Measurements from ENCODE around the gene LPIN3. TPM values are rescaled to one million over a fixed set of nuclear protein-coding genes. Genes with fewer than 3 reads are reported as not detected.

Gene LPIN3
- total RNA-seq, 1 experiment from 2014 or later, result 27.9 TPM

DNA sequence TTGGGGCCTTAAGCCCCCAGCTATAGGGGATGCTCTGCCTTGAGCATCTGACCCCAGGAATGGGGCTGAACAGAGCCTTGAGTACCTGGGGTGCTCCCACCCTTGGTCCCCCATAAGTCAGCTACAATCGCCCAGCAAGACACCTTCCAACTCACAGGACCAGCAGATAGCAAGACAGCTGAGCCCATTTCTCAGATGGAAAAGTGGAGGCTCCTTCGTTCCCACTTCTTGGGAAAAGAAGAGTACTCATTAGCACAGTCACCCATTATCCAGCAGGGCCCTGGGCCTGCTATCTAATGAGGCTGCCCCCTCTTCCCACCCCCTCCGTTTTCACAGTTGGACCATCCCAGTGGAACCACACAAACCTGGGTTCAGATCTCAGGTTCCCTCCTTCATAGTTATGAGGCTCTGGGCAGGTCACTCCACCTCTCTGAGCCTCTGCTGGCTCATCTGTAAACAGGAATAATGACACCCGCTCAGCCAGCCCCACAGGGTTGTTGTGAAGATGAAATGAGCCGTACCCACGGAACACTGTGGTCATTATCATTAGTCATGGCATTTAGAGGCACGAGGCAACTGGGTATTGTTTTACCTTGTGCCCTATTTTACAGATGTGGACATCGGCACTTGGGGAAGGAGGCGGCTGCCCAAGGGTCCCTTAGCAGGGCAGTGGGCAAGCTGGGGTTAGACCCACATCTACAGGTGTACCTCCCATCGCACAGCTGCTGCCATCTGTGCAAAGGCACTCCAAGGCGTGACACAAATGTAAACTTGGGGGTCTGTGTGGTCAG, 4.5 kb downstream of the LPIN3 start:
- H3F3A ChIP-seq (ENCODE audit: low read length, unreplicated experiment), result no peaks in the 10 kb centered on the region
- no peak for DNase-seq
- H3K9ac ChIP-seq (ENCODE audit: low read length), result no peak overlapping the region
- H3K27me3 ChIP-seq (ENCODE audit: low read length), result no peaks in the 10 kb centered on the region
- no peak overlapping the region for H3K4me2 ChIP-seq (ENCODE audit: low read length)
- CTCF ChIA-PET, result no interaction called here
- POLR2A ChIA-PET (ENCODE audit: unreplicated experiment), result no interaction called here
- no peaks in the 10 kb centered on the region for H3K9me3 ChIP-seq (ENCODE audit: low read length)
- peaks cover 6% of the 10 kb centered on the region; the same call in 1 of the 2 replicates for H3K36me3 ChIP-seq (ENCODE audit: low read depth, low read length)
- H3K27ac ChIP-seq (ENCODE audit: low read length), result no peak overlapping the region
- H3K79me2 ChIP-seq (ENCODE audit: low read length), result peaks cover 33% of the 10 kb centered on the region
- H3K4me3 ChIP-seq (ENCODE audit: low read length), result no peak overlapping the region
- H3K9me2 ChIP-seq (replicated peaks; ENCODE audit: low read length), result no peaks in the 10 kb centered on the region
- no peak for TF ChIP-seq EZH2phosphoT487 (IDR thresholded peaks at IDR 0.05; ENCODE audit: borderline replicate concordance, low read length)
- peaks cover 7% of the 10 kb centered on the region for H3K4me1 ChIP-seq (ENCODE audit: insufficient read depth, low read length)
- H4K20me1 ChIP-seq (ENCODE audit: low read length), result no peaks in the 10 kb centered on the region
- intact Hi-C loops (cut with micrococcal nuclease), result loop anchor here (5.0 kb wide), 1 partner anchor 272 kb away; the partner anchor contains the start of gene CHD6
- no peak for ATAC-seq
- BruUV-seq (replicated peaks), result no TSS peak
- no peak overlapping the region for H2AFZ ChIP-seq (ENCODE audit: low read length)

DNA sequence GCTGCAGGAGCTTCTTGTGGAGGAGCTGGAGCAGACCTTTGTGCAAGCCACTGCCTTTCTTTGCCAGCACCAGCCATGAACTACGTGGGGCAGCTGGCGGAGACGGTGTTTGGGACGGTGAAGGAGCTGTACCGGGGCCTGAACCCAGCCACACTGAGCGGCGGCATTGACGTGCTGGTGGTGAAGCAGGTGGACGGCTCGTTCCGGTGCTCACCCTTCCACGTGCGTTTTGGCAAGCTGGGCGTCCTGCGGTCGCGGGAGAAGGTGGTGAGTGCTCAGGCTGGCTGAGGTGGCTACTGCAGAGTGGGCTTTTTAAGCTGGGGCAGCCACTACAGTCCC, 5.1 kb downstream of the LPIN3 start:
- Histone ChIP-seq H3K36me3 (ENCODE audit: low read depth, low read length) (peaks cover 6% of the 10 kb centered on the region; the same call in 1 of the 2 replicates), H3K9me2 (replicated peaks; ENCODE audit: low read length) (no peaks in the 10 kb centered on the region), H3K27me3 (ENCODE audit: low read length) (no peaks in the 10 kb centered on the region), H3F3A (ENCODE audit: low read length, unreplicated experiment) (no peaks in the 10 kb centered on the region), H3K4me3 (ENCODE audit: low read length) (no peak overlapping the region), H2AFZ (ENCODE audit: low read length) (no peak overlapping the region), H3K27ac (ENCODE audit: low read length) (no peak overlapping the region), H3K9ac (ENCODE audit: low read length) (no peak overlapping the region), H3K9me3 (ENCODE audit: low read length) (no peaks in the 10 kb centered on the region), H3K79me2 (ENCODE audit: low read length) (peaks cover 33% of the 10 kb centered on the region), H4K20me1 (ENCODE audit: low read length) (no peaks in the 10 kb centered on the region), H3K4me2 (ENCODE audit: low read length) (no peak overlapping the region), H3K4me1 (ENCODE audit: insufficient read depth, low read length) (peaks cover 7% of the 10 kb centered on the region)
- ChIA-PET CTCF (no interaction called here), POLR2A (ENCODE audit: unreplicated experiment) (no interaction called here)
- TF ChIP-seq EZH2 (IDR thresholded peaks at IDR 0.05; ENCODE audit: low read length, unreplicated experiment) (no peak), EZH2phosphoT487 (IDR thresholded peaks at IDR 0.05; ENCODE audit: borderline replicate concordance, low read length) (no peak)
- TF ChIP-seq, protein P1, sequence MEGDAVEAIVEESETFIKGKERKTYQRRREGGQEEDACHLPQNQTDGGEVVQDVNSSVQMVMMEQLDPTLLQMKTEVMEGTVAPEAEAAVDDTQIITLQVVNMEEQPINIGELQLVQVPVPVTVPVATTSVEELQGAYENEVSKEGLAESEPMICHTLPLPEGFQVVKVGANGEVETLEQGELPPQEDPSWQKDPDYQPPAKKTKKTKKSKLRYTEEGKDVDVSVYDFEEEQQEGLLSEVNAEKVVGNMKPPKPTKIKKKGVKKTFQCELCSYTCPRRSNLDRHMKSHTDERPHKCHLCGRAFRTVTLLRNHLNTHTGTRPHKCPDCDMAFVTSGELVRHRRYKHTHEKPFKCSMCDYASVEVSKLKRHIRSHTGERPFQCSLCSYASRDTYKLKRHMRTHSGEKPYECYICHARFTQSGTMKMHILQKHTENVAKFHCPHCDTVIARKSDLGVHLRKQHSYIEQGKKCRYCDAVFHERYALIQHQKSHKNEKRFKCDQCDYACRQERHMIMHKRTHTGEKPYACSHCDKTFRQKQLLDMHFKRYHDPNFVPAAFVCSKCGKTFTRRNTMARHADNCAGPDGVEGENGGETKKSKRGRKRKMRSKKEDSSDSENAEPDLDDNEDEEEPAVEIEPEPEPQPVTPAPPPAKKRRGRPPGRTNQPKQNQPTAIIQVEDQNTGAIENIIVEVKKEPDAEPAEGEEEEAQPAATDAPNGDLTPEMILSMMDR (conservative IDR thresholded peaks at IDR 0.05; ENCODE audit: low read depth, low read length), result no peak
- DNase-seq (no peak), ATAC-seq (no peak)
- intact Hi-C loops (cut with micrococcal nuclease), result no loop called here
- BruUV-seq (replicated peaks), result no TSS peak

DNA sequence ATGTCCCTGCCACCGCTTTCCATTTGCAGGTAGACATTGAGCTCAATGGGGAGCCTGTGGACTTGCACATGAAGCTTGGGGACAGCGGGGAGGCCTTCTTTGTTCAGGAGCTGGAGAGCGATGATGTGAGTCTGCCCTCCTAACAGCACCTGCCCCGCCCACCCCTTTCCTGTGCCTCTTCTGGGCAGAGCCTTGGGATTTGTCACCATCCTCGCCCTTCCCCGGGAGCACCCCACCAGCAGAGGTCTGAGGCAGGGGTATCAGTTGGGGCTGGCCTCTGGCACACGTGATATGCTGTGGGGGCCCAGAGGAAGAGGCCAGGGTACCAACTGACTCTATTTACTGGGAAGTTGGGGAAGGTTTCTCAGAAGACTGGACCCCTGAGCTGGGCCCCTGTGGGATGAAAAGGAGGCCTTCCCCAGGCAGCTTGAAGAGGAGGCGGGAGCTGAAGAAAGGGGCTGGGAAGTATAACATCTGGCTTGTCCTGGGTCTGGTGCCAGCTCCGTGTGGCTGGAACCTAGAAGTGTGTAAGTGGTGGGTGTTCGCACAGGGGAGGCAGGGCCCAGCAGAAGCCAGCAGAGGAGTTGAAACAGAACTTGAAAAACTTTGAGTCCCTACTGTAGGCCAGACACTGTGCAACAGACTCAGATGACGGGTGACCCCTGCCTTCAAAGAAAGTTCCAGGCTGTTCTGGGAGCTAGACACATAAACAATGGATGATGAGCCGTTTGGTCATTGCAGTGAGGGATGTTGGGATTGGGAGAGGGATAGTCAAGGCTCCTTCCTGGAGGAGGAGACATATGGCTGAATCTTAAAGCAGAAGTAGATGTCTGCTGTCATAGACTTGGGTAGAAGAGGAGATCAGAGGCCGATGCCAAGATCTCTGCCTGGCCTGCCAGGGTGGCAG, 7.2 kb downstream of the LPIN3 start:
- no peak for DNase-seq
- no peak for TF ChIP-seq EZH2 (IDR thresholded peaks at IDR 0.05; ENCODE audit: low read length, unreplicated experiment)
- TF ChIP-seq, protein P1 (conservative IDR thresholded peaks at IDR 0.05; ENCODE audit: low read depth, low read length), result no peak
- TF ChIP-seq EZH2phosphoT487 (IDR thresholded peaks at IDR 0.05; ENCODE audit: borderline replicate concordance, low read length), result no peak
- Histone ChIP-seq H3K4me3 (ENCODE audit: low read length) (no peak overlapping the region), H3K9me2 (replicated peaks; ENCODE audit: low read length) (no peaks in the 10 kb centered on the region), H3K79me2 (ENCODE audit: low read length) (peaks cover 14% of the 10 kb centered on the region), H3F3A (ENCODE audit: low read length, unreplicated experiment) (no peaks in the 10 kb centered on the region), H3K4me1 (ENCODE audit: insufficient read depth, low read length) (no peaks in the 10 kb centered on the region), H4K20me1 (ENCODE audit: low read length) (no peaks in the 10 kb centered on the region), H3K27me3 (ENCODE audit: low read length) (no peaks in the 10 kb centered on the region), H3K27ac (ENCODE audit: low read length) (no peak overlapping the region), H3K9me3 (ENCODE audit: low read length) (no peaks in the 10 kb centered on the region), H2AFZ (ENCODE audit: low read length) (no peak overlapping the region), H3K36me3 (ENCODE audit: low read depth, low read length) (peaks cover 9% of the 10 kb centered on the region; the same call in 1 of the 2 replicates), H3K4me2 (ENCODE audit: low read length) (no peak overlapping the region), H3K9ac (ENCODE audit: low read length) (no peak overlapping the region)
- ChIA-PET CTCF (interaction anchor here (0.6 kb wide), 1 partner anchor 715 kb away, joined by 7 read pairs; no protein-coding TSS in a partner anchor), POLR2A (ENCODE audit: unreplicated experiment) (no interaction called here)
- intact Hi-C loops (cut with micrococcal nuclease), result no loop called here
- ATAC-seq, result no peak
- BruUV-seq (replicated peaks), result no TSS peak

Measured in PC-3 (cell line).